Panc1 (cell line): ENCODE measurements around the gene CD22. TPM values are rescaled to one million over a fixed set of nuclear protein-coding genes. Genes with fewer than 3 reads are reported as not detected.

Experiments used
- ATAC-seq: fragments of 200-7000 bp; cut with Tn5 transposase; 2 replicates; pipeline ENCODE4 v1.9.1; 2020; ENCODE audit warnings: mild to moderate bottlenecking, moderate library complexity
- BruUV-seq: library from RNA; stranded (reverse); fragments of 400-500 nt; replicated peaks from 2 replicates; lab custom pipeline; 2021; lab: Mats Ljungman, UMichigan
- CTCF ChIA-PET: fragments of 300-600 bp; sonication (Branson Sonifier 250); formaldehyde crosslinking; loops from one replicate; lab custom pipeline; 2022; ENCODE audit warnings: antibody characterized with exemption; lab: Charles Lee
- POLR2A ChIA-PET: fragments of 300-600 bp; sonication (Branson Sonifier 250); formaldehyde crosslinking; loops from one replicate; lab custom pipeline; 2022; ENCODE audit warnings: antibody characterized with exemption; lab: Charles Lee
- DNase-seq: peaks from one replicate; pipeline ENCODE4 v3.0.0-alpha.2; 2010; ENCODE audit warnings: low read depth, low spot score
- H3K27ac ChIP-seq: 2 replicates; pipeline ENCODE4 v1.5.1; 2011; ENCODE audit warnings: mild to moderate bottlenecking, low read length, inconsistent platforms
- H3K27me3 ChIP-seq: fragments of 200-500 bp; sonication (Bioruptor generic); 2 replicates; pipeline ENCODE4 v1.6.0; 2014; ENCODE audit warnings: low read length, inconsistent platforms; ENCODE audit not compliant: control insufficient read depth, insufficient read depth
- H3K36me3 ChIP-seq: fragments of 200-500 bp; sonication (Bioruptor generic); 2 replicates; pipeline ENCODE4 v1.5.1; 2014; ENCODE audit warnings: inconsistent platforms, mild to moderate bottlenecking, low read length, moderate library complexity; ENCODE audit not compliant: control insufficient read depth, insufficient read depth
- H3K4me1 ChIP-seq: 2 replicates; pipeline ENCODE4 v1.5.1; 2011; ENCODE audit warnings: inconsistent platforms, mild to moderate bottlenecking, low read length, moderate library complexity; ENCODE audit not compliant: control insufficient read depth, insufficient read depth
- H3K4me3 ChIP-seq, 2 experiments: 2 replicates each; pipeline ENCODE4 v1.5.1; 2011 to 2012; ENCODE audit warnings: low read depth in 2 of 2, low read length in 2 of 2, mild to moderate bottlenecking in 2 of 2, inconsistent platforms in 1 of 2, moderate library complexity in 1 of 2
- H3K9me3 ChIP-seq: fragments of 200-500 bp; sonication (Bioruptor generic); 2 replicates; pipeline ENCODE4 v1.5.1; 2014; ENCODE audit warnings: low read depth, mild to moderate bottlenecking, inconsistent platforms, low read length, moderate library complexity; ENCODE audit not compliant: control insufficient read depth, insufficient read depth
- CTCF ChIP-seq: fragments of 450-650 bp; IDR thresholded peaks from 2 replicates; pipeline ENCODE4 v1.5.1; 2017; ENCODE audit warnings: mild to moderate bottlenecking
- POLR2AphosphoS5 ChIP-seq: IDR thresholded peaks from 2 replicates; pipeline ENCODE4 v1.6.1; 2012; ENCODE audit warnings: mild to moderate bottlenecking, low read depth, low read length, moderate library complexity
- REST ChIP-seq, 2 experiments: IDR thresholded peaks; 2 replicates each; pipeline ENCODE4 v1.6.1; 2011 to 2012; ENCODE audit warnings: low read depth in 2 of 2, control low read depth in 1 of 2, low read length in 1 of 2, mild to moderate bottlenecking in 1 of 2, moderate library complexity in 1 of 2; ENCODE audit not compliant: insufficient read depth in 1 of 2
- SIN3A ChIP-seq: IDR thresholded peaks from 2 replicates; pipeline ENCODE4 v1.6.1; 2012; ENCODE audit warnings: low read depth, mild to moderate bottlenecking, low read length, moderate library complexity, borderline replicate concordance; ENCODE audit not compliant: insufficient read depth
- TCF7L2 ChIP-seq: IDR thresholded peaks from 2 replicates; pipeline ENCODE4 v1.6.1; 2011; ENCODE audit warnings: mild to moderate bottlenecking, low read depth, low read length, inconsistent platforms
- in situ Hi-C: cut with HindIII; loops from 2 replicates; pipeline ENCODE4 v1.10.0; 2016; ENCODE audit warnings: low sequenced_read_pairs, low pct_unique_long_range_greater_than_20kb
- intact Hi-C: fragments of 100-400 bp; cut with micrococcal nuclease; formaldehyde crosslinking; loops from one replicate; pipeline ENCODE4 v1.10.0; 2022; ENCODE audit not compliant: unreplicated experiment
- total RNA-seq: library from RNA; stranded (reverse); gene quantifications from one replicate; pipeline ENCODE4 v1.2.1, GENCODE V29; 2021; ENCODE audit not compliant: unreplicated experiment

The CD22 gene
- total RNA-seq, 1 experiment from 2014 or later = 0.74 TPM

GRCh38 chr19:35350591-35350990 lies 21.6 kb downstream of the CD22 start:
- H3K27ac ChIP-seq = no peak overlapping the region
- no TSS peak for BruUV-seq
- H3K4me3 ChIP-seq = no peak overlapping the region
- no peak for ATAC-seq
- POLR2A ChIA-PET = interaction anchor here (0.5 kb wide), 1 partner anchor 15 kb away, joined by 9 read pairs; no protein-coding TSS in a partner anchor
- DNase-seq = no peak
- no peak for TF ChIP-seq SIN3A
- no peak for TF ChIP-seq POLR2AphosphoS5
- TF ChIP-seq REST (IDR thresholded peaks at IDR 0.05; ENCODE audit: insufficient read depth in 1 of 2, low read depth in 2 of 2, low read length in 1 of 2) = no peak
- no peak for TF ChIP-seq TCF7L2
- no peak for TF ChIP-seq CTCF
- in situ Hi-C loops = no loop called here
- CTCF ChIA-PET = no interaction called here
- intact Hi-C loops = loop anchor here (10.0 kb wide), 1 partner anchor 144 kb away; the partner anchor contains the start of gene KRTDAP
- H3K4me1 ChIP-seq = no peaks in the 10 kb centered on the region
- H3K27me3 ChIP-seq = peaks cover 4% of the 10 kb centered on the region; the same call in 1 of the 2 replicates
- no peaks in the 10 kb centered on the region for H3K36me3 ChIP-seq
- no peaks in the 10 kb centered on the region for H3K9me3 ChIP-seq

- DNase-seq (no peak), ATAC-seq (no peak)
- ChIA-PET CTCF (interaction anchor here (0.5 to 2.7 kb wide), 3 partner anchors 118 to 284 kb away, joined by 3 to 23 read pairs (median 17); no protein-coding TSS in a partner anchor), POLR2A (no interaction called here)
- Histone ChIP-seq H3K27ac (no peak overlapping the region), H3K9me3 (no peaks in the 10 kb centered on the region), H3K36me3 (no peaks in the 10 kb centered on the region), H3K4me3 (no peak overlapping the region), H3K4me1 (no peaks in the 10 kb centered on the region), H3K27me3 (0 out of 2 replicates have a peak, but pooled peaks cover 4% of the 10 kb centered on the region)
- in situ Hi-C loops = no loop called here
- no TSS peak for BruUV-seq
- no peak for TF ChIP-seq TCF7L2
- TF ChIP-seq POLR2AphosphoS5 = no peak
- intact Hi-C loops = loop anchor here (10.0 kb wide), 1 partner anchor 143 kb away; the partner anchor contains the start of gene KRTDAP
Measured at GRCh38 chr19:35351411-35352176, 22.6 kb downstream of the CD22 start.

GRCh38 chr19:35352177-35352447 lies 23.1 kb downstream of the CD22 start:
- in situ Hi-C loops = no loop called here
- Histone ChIP-seq H3K4me1 (no peaks in the 10 kb centered on the region), H3K27me3 (0 out of 2 replicates have a peak, but pooled peaks cover 4% of the 10 kb centered on the region), H3K27ac (no peak overlapping the region), H3K36me3 (no peaks in the 10 kb centered on the region), H3K4me3 (no peak overlapping the region), H3K9me3 (no peaks in the 10 kb centered on the region)
- no peak for ATAC-seq
- TF ChIP-seq REST (IDR thresholded peaks at IDR 0.05; ENCODE audit: insufficient read depth in 1 of 2, low read depth in 2 of 2, low read length in 1 of 2) = no peak
- no peak for TF ChIP-seq POLR2AphosphoS5
- TF ChIP-seq SIN3A = no peak
- no peak for TF ChIP-seq TCF7L2
- TF ChIP-seq CTCF = no peak
- CTCF ChIA-PET = interaction anchor here (0.5 to 2.7 kb wide), 7 partner anchors 117 to 578 kb away, joined by 3 to 23 read pairs (median 5); no protein-coding TSS in a partner anchor
- POLR2A ChIA-PET = no interaction called here
- intact Hi-C loops = loop anchor here (10.0 kb wide), 1 partner anchor 143 kb away; the partner anchor contains the start of gene KRTDAP
- BruUV-seq = no TSS peak
- no peak for DNase-seq
